Spleen (tissue), 7 donors: Measurements from ENCODE around the gene PLSCR5.

Source experiments
- POLR2A ChIP-seq, 3 donors: fragments of 450-650 bp; IDR thresholded peaks; one replicate each; pipeline ENCODE4 v1.5.1; 2017; ENCODE audit warnings: antibody characterized with exemption in 3 of 3, mild to moderate bottlenecking in 1 of 3
- POLR2AphosphoS5 ChIP-seq, 3 donors: sonication (generic); formaldehyde crosslinking; IDR thresholded peaks; one replicate each; pipeline ENCODE4 v1.5.1; 2017; ENCODE audit warnings: antibody characterized with exemption in 3 of 3
- TF ChIP-seq, protein P1 (sequence below), 11 experiments: fragments of 200-600 bp in 7 of 11; fragments of 450-650 bp in 4 of 11; sonication (generic) in 4 of 11; IDR thresholded peaks in 8 of 11; conservative IDR thresholded peaks in 3 of 11; 1 replicate in 7 of 11; 2 replicates in 4 of 11; pipeline versions ENCODE4 v1.4.0 to v1.8.0; 2016 to 2021; ENCODE audit warnings: antibody characterized with exemption in 11 of 11, inconsistent platforms in 4 of 11, mild to moderate bottlenecking in 1 of 11
- donor health status: DM: no; HTN: no; CAD: no; lungs with moderate emphysema.
- donor health status: DM: no; HTN: no; CAD: no.
- donor health status: DM: no; HTN: no; CAD: no.

DNA sequence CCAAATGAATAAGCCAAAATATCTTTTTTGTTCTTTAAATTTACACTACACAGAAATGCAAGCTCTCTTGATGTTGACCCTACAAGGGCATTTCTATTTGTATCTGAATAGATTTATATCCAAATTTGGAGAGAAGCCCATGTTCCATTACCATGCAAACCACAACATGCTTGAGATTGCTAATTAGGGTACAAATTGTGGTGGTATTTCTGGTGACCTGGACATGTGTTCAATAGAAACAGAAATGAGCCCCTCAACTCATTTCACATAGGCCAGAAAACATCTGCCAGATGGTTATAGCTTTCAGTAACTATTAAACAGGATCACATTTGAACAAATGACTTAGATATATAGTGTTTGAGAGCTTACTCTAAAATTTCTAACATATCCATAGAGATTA, 23.5 kb upstream of the PLSCR5 start:
- TF ChIP-seq, protein P1, sequence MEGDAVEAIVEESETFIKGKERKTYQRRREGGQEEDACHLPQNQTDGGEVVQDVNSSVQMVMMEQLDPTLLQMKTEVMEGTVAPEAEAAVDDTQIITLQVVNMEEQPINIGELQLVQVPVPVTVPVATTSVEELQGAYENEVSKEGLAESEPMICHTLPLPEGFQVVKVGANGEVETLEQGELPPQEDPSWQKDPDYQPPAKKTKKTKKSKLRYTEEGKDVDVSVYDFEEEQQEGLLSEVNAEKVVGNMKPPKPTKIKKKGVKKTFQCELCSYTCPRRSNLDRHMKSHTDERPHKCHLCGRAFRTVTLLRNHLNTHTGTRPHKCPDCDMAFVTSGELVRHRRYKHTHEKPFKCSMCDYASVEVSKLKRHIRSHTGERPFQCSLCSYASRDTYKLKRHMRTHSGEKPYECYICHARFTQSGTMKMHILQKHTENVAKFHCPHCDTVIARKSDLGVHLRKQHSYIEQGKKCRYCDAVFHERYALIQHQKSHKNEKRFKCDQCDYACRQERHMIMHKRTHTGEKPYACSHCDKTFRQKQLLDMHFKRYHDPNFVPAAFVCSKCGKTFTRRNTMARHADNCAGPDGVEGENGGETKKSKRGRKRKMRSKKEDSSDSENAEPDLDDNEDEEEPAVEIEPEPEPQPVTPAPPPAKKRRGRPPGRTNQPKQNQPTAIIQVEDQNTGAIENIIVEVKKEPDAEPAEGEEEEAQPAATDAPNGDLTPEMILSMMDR (IDR thresholded peaks at IDR 0.05 in 8 of 11, conservative IDR thresholded peaks at IDR 0.05 in 3 of 11), result no peak
- no peak for TF ChIP-seq POLR2AphosphoS5 (IDR thresholded peaks at IDR 0.05)
- no peak for TF ChIP-seq POLR2A (IDR thresholded peaks at IDR 0.05)
